ENCODE results near the gene ZFAND3. TPM values are rescaled to one million over a fixed set of nuclear protein-coding genes. Genes with fewer than 3 reads are reported as not detected.

ZFAND3 gene
- polyA plus RNA-seq, 1 donor from 2014 or later, result 19.7 TPM

DNA sequence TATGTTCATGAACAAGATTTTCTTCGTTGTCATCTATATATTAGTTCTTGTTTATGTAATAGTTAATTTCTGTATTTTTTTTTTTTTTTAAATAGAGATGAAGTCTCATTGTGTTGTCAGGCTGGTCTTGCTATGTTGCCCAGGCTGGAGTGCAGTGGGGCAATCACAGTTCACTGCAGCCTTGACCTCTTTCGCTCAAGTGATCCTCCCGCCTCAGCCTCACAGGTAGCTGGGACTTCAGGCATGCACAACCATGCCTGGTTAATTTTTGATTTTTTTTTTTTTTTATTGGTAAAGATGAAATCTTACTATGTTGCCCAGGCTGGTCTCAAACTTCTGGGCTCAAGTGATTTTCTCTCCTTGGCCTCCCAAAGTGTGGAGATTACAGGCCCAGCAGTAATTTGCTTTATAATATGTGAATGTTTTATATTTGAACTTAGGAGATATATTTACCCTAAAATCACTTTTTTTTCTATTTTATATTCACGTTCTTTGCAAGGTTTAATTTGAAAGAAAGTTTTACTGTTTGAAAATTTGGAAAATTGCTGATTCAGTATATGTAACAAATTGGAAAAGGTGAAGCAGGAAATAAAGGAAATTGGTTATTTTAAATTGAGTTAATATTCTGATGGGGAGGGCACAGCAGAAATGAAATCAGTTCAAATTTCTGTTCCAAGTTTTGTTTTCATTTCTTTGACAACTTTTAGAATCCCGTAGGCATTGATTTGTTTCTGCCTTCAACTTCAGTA lies 56.2 kb downstream of the ZFAND3 start:
- Histone ChIP-seq H3K27ac (ENCODE audit: low read length) (no peak overlapping the region), H3K9me3 (ENCODE audit: low read length) (no peaks in the 10 kb centered on the region), H3K9me2 (ENCODE audit: insufficient read depth, low read length) (no peaks in the 10 kb centered on the region), H2AFZ (ENCODE audit: low read depth, low read length) (no peak overlapping the region), H3F3A (ENCODE audit: insufficient read depth, low read length, poor library complexity, severe bottlenecking) (no peaks in the 10 kb centered on the region), H3K4me2 (ENCODE audit: low read length) (no peak overlapping the region), H3K27me3 (ENCODE audit: insufficient read depth, low read depth, low read length) (no peaks in the 10 kb centered on the region), H3K4me3 (ENCODE audit: low read length) (no peak overlapping the region), H4K20me1 (ENCODE audit: insufficient read depth) (peaks cover 3% of the 10 kb centered on the region), H3K36me3 (ENCODE audit: insufficient read depth, low read length) (no peaks in the 10 kb centered on the region), H3K79me2 (replicated peaks; ENCODE audit: insufficient read depth, low read length) (peaks cover 69% of the 10 kb centered on the region), H3K9ac (ENCODE audit: low read length) (no peak overlapping the region)
- TF ChIP-seq CTCF (IDR thresholded peaks at IDR 0.05; ENCODE audit: poor library complexity, severe bottlenecking), result no peak
- no peak for TF ChIP-seq MXI1 (conservative IDR thresholded peaks at IDR 0.05; ENCODE audit: poor library complexity, severe bottlenecking)
- no peak for TF ChIP-seq TAF1 (IDR thresholded peaks at IDR 0.05; ENCODE audit: low read depth)
- TF ChIP-seq EZH2 (IDR thresholded peaks at IDR 0.05; ENCODE audit: borderline replicate concordance, insufficient read depth, low read length, poor library complexity, severe bottlenecking), result no peak
- no peak for TF ChIP-seq POLR2AphosphoS5 (IDR thresholded peaks at IDR 0.05)
- TF ChIP-seq EP300 (conservative IDR thresholded peaks at IDR 0.05; ENCODE audit: poor library complexity, severe bottlenecking), result no peak
- no peak for TF ChIP-seq REST (IDR thresholded peaks at IDR 0.05; ENCODE audit: borderline replicate concordance)
- no peak for TF ChIP-seq SMC3 (conservative IDR thresholded peaks at IDR 0.05; ENCODE audit: poor library complexity)
- no peak for TF ChIP-seq RAD21 (conservative IDR thresholded peaks at IDR 0.05)

DNA sequence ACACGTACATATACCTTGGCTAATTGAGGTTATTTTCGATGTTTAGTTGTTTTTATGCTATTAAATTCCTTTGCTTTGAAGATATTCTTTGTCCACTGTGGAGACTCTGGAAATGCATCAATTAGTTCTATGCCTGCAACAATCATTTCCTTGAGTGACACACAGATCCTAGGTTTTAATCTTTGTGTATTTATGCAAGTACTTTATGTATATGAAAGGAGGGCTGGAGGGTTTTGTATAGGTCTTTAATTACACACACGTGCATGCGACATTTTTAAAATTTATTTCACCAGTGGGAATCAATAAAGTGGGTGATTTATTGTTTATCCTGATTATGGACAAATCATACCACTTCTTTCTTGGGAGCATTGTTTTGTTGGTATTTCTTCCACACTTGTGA lies 57.3 kb downstream of the ZFAND3 start:
- Histone ChIP-seq H3K27ac (ENCODE audit: low read length) (no peak overlapping the region), H3K27me3 (ENCODE audit: insufficient read depth, low read depth, low read length) (no peaks in the 10 kb centered on the region), H3F3A (ENCODE audit: insufficient read depth, low read length, poor library complexity, severe bottlenecking) (no peaks in the 10 kb centered on the region), H4K20me1 (ENCODE audit: insufficient read depth) (peaks cover 3% of the 10 kb centered on the region), H3K36me3 (ENCODE audit: insufficient read depth, low read length) (no peaks in the 10 kb centered on the region), H3K4me2 (ENCODE audit: low read length) (no peak overlapping the region), H3K4me3 (ENCODE audit: low read length) (no peak overlapping the region), H3K9me2 (ENCODE audit: insufficient read depth, low read length) (no peaks in the 10 kb centered on the region), H3K79me2 (replicated peaks; ENCODE audit: insufficient read depth, low read length) (peaks cover 58% of the 10 kb centered on the region), H2AFZ (ENCODE audit: low read depth, low read length) (no peak overlapping the region), H3K9me3 (ENCODE audit: low read length) (no peaks in the 10 kb centered on the region), H3K9ac (ENCODE audit: low read length) (no peak overlapping the region)
- TF ChIP-seq MXI1 (conservative IDR thresholded peaks at IDR 0.05; ENCODE audit: poor library complexity, severe bottlenecking) (no peak), CTCF (IDR thresholded peaks at IDR 0.05; ENCODE audit: poor library complexity, severe bottlenecking) (no peak), EP300 (conservative IDR thresholded peaks at IDR 0.05; ENCODE audit: poor library complexity, severe bottlenecking) (no peak), TAF1 (IDR thresholded peaks at IDR 0.05; ENCODE audit: low read depth) (no peak), EZH2 (IDR thresholded peaks at IDR 0.05; ENCODE audit: borderline replicate concordance, insufficient read depth, low read length, poor library complexity, severe bottlenecking) (no peak), REST (IDR thresholded peaks at IDR 0.05; ENCODE audit: borderline replicate concordance) (no peak), POLR2AphosphoS5 (IDR thresholded peaks at IDR 0.05) (no peak)

Data from neural cell (in vitro differentiated cells).